GM04503 (cell line): ENCODE results near the gene SLC32A1.

Experiments
- DNase-seq: peaks from one replicate; pipeline ENCODE4 v3.0.0-alpha.2; 2012; ENCODE audit warnings: low read depth

The SLC32A1 gene, protein sequence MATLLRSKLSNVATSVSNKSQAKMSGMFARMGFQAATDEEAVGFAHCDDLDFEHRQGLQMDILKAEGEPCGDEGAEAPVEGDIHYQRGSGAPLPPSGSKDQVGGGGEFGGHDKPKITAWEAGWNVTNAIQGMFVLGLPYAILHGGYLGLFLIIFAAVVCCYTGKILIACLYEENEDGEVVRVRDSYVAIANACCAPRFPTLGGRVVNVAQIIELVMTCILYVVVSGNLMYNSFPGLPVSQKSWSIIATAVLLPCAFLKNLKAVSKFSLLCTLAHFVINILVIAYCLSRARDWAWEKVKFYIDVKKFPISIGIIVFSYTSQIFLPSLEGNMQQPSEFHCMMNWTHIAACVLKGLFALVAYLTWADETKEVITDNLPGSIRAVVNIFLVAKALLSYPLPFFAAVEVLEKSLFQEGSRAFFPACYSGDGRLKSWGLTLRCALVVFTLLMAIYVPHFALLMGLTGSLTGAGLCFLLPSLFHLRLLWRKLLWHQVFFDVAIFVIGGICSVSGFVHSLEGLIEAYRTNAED

DNA sequence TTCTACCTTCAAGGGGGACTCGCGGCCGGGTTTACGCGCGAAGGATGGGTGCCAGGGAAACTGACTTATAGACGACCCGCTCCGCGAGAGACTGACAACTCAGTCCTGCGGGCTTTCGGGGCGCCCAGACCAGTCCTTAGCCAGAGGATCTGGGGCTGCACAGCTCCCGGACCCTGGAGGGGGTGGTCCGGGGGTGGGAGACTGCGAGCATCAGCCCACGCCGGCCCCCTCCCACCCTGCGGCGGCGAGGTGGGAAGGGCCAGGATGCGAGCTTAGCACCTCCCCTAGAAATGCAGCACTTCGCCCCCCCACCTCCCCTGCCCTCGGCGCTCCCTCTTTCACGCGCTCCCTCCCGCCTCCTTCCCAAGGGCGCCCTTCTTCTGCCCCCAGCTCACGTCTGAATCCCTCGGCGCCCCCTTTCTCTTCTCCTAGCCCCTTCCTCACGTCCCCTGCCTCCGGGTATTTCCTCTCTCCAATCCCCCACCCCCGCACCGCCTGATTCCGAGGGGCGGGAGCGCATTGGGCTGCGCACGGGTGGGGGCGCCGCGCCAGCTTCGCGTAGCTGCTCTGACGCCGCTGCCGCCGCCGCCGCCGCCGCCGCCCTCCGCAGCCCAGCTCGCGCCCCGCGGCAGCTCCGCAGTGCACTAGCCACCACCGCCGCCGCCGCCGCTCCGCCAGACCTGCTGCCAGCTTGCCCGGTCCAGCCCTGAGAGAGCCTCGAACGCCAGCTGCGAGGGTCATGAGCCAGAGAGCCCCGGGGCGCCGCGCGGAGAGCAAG is at the start of gene SLC32A1:
Gene SLC32A1 (plus strand): TSS at position 639 of the 778 bp plus-strand sequence. CDS start 239 bp downstream, outside the sequence.
- DNase-seq, result no peak

DNA sequence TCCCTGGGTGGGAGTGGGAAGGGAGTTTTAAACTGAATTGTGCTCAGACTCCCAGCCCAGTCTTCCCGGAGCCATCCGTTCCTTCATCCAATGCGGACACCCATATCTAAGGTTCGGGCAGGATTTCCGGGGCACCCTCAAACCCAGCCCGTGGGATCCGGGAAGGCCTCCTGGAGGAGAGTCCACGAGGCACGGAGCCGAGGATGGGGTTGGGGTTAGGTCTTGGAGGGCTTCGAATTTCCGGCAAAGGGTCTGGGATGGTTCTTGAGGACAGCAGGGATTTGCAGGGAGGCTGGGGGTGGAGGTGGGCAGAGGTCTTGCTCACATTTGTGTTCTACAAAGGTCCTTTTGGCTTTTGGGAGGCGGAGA is 49.5 kb upstream of the SLC32A1 start:
- no peak for DNase-seq

DNA sequence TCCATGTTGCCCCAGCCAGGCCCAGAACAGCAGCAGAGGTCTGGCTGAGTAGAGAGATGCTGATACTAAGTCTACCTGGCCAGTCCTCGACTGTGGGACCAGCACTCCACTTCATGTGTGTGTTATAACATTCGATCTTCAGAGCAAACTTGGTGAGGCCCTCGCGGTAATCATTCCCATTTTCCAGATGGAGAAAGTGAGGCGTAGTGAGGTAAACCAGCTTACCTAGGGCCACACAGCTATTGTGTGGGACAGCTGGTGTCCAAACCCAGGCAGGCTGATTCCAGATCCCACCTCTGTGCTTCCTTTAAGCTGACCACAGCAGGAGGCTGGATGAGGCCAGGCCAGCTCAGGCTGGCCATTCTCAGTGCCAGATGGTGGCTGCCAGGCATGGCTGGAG is 47.7 kb upstream of the SLC32A1 start:
- no peak for DNase-seq

DNA sequence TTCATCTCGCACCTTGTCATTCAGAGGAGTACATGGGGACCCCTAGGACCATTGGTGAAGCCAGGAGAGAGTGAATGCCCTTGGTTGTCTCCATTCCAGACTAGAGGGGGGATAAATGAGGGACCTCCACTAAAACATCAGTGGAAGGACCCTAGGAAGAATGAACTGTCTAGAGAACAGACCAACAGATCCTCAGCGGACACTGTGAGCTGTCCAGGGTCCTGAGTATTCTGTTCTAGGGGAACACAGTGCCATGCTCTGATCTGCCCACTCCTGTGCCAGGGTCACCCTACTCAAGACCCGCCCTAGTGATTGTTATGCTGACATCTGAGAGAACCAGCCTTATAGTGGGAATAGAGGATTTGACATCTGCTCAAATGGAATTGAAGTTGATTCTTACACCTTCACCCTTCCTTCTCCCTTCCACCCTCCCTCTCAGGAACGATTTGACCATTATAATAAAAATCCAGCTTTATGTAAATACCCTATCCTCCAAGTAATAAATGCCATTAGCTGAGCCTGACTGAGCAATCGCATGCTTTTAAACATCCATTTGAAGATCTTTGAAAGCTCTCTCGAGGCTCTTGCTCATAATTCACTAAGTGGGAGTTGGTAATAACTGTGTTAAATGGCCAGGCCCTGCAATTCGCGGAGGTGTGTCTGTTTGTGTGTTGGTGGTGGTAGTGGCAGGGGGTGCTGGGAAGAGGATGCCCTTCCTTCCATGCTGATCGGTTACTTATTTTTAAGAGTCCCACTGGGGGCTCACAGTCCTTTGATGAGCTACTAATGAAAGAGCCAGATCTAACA is 43.6 kb upstream of the SLC32A1 start:
- DNase-seq, result no peak

DNA sequence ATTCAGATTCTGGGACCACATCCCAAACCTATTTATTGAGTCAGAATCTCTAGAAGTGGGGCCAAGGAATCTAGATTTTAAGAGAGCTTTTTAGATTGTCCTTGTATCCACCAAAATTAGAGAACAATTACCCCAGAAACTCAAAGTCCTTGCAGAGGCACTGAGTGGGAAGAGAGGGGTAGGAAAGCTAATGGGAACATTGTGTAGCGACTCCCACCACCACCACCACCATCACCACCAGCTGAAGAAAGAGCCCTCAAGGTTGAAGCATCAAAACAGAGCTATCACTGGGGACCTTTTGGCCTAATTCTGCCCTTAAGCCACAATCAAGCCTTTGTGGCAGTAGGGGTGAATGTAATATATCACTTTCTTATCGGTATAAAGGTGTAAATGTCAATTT is 39.0 kb upstream of the SLC32A1 start:
- no peak for DNase-seq

DNA sequence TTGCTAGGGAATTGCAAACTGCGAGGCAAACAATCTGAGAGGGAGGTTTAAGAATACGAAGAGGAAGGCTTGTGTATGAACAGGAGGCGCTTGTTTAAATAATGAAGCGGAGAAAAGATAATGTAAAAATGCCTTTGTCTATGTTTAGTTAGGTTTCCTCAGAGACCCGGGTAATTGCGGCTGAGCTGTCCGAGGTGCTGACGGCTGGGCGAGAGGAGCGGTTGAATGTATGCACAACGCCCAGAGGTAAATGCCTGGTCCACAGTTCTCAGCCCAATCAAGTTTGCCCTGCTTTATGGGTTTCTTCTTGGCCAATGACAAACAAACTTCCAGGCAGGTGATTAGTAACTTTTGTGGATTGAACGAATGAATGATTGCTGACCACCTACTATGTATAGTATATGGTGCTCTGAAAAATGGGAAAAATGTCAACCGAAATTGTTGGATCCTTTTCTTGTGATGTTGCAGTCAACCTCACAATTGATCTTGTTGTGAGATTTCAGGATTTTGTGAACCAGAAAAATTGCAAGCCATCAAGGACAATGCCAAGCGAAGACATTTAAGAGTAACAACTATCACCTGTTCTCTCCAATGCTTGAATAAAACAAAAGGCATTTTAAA is 38.3 kb upstream of the SLC32A1 start:
- no peak for DNase-seq

DNA sequence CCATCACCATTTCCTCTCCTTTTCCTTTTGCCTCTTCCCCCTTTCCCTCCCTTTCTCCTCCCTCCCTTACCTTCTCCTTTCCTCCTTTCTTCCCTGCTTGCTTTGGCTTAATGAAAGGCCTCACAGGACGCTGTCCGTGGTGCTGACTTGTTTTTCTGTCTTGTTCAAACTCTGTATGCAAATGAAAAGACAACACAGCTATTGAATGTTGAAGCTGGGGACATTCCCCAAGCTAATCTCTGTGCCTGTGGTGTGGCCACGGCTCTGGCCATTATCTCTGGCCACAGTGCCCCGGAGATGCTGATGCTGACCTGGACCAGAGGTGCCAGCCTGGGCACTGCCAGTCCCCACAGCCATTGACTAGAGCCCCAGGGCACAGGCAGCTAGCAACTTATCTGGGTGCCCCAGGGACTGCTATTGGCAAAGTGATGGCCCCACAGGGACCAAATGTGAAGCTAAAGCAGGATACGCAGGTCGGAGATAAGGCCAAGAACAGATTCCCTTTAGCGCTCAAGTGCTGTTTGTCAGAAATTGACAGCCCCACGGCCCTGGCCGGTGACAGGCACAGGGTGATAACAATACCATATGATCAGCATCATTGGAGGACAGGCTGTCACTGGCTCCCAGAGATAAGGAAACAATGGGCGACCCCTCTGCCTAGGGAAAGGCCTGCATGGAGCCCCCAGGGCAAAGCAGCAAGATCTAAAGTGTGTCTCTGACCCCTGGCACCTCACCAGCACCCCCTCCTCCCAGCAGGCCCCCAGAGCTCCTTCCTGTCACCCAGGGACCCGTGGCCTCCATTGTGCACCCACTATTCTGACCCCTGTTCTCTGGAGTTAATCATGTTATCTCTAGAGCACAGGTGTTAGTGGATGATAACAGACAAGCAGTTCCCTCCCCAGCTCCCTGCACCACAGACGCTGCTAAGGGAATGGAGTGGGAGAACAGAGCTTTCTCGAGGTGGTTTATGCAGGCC is 31.6 kb upstream of the SLC32A1 start:
- DNase-seq, result no peak

DNA sequence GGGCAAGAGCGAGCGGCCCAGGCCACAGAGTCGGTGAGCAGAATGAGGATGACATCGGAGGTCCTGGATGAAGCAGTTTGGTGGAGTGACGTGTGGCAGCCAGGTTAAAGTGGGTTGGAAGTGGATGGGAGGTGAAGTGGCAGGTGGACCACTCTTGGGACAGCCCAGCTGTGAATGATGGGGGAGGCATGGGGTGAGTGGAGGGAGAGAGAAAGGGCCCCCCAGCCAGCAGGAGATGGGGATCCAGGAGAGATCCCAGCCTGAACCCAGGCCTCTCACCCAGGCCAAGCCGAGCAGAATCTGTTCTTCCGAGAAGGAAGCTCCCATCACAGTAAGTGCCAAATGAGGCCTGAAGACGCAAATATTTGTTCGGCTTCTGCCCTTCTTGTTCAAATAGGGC is 27.0 kb upstream of the SLC32A1 start:
- DNase-seq, result no peak

DNA sequence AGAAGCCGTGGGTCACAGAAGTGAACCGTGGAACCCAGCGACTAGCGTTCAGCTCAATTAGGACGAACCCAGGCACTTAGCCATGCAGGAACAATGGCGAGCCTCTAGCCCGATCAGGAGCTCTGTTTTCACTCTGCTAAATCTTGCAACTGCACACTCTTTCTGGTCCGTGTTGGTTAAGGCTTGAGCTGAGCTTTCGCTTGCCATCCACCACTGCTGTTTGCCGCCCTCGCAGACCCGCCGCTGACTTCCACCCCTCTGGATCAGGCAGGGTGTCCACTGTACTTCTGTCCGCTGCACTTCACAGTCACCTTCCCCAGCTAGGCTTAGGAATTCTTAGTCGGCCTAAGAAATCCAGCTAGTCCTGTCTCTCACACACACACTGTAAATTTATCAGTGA is 25.7 kb upstream of the SLC32A1 start:
- DNase-seq, result no peak

DNA sequence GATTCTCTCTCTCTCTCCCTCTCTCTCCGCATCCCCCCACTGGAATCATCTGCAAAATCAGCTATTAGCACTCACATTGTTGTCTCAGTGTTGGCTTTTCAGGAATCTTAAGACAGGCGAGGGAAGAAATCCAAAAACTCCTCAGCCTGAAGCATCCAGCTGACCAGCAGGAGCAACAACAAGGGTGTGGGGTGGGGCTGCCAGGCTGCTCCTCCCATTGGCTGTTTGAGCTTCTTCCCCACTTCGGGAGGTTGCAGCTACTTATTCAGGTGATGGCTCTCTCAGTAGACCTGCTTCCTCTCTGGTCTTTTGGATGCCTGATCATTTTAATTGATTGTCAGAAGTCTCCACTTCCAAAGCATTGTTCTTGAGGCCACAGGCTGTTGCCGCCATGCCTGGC is 24.1 kb upstream of the SLC32A1 start:
- no peak for DNase-seq

DNA sequence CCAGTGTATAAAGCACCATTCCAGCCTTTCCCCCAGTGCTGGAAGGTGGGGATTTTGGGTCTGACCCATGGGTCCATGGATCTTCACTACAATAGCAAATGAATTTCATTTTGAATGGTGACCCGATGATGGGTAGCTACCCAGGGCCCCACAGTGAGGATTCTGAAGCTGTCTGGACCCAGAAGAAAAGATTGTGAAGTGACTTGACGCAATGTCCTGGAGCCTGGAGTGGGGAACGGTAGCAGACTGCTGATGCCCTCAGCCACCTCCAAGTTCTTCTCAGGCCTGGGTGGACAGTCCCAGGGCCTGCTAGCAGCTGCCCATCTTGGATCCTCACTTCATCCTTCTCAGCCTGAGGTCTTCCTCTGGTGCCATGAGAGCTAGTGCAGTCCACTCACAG is 23.4 kb upstream of the SLC32A1 start:
- DNase-seq, result no peak

DNA sequence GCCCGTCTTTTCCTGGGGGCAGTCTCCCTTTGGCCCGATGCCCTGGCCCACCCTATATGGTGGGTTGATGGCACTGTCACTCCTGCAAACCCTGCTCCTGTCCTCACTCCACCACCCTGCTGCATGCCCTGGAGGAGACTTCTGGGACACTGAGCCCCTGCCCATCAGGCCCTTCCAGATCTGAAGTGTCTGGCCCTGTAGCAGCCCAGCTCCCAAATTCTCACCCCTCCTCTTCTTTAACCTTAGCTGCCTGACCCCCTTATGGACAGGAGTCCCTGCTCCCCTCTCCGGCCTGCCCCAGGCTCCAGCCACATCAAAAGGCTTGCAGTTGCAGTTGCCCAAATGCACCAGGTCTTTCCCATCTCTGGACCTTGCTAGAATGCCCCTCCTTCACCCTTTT is 20.8 kb upstream of the SLC32A1 start:
- no peak for DNase-seq

DNA sequence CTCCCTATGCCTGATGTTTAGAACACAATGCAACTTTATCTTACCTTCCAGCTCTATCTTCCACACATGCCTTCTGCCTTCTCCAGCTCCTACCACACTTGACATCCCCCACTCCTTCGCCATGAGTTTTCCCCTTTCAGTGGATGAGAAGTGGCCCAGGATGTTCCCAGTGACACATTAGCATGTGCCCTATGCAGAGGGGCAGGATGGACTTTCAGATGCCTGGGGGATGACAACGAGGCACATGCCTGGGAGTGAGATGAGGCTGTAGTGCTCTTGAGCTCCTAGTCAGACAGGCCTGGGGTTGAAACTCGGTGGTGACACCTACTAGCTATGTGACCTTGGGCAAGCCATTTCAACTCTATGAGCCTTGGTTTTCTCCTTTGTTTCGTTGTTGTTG is 20.1 kb upstream of the SLC32A1 start:
- no peak for DNase-seq

DNA sequence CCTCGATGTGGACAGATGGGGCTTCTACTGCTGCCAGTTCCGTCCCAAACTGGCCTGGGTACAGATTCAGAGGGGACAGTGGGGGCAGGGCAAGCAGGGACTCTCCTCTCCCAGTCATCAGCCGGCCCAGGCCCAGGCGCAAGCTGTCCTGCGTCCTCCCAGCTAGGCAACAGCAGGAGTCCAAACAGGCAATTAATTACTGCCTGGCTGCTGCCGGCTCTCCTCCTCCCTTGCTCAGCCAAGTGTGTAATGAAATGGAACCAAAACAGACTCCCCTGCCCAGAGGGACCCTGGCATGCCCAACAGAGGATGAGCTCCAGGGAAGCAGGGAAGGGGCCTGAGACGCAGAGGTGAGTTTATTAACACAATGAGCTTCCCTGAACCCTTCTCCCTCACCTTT is 17.8 kb upstream of the SLC32A1 start:
- DNase-seq, result no peak

DNA sequence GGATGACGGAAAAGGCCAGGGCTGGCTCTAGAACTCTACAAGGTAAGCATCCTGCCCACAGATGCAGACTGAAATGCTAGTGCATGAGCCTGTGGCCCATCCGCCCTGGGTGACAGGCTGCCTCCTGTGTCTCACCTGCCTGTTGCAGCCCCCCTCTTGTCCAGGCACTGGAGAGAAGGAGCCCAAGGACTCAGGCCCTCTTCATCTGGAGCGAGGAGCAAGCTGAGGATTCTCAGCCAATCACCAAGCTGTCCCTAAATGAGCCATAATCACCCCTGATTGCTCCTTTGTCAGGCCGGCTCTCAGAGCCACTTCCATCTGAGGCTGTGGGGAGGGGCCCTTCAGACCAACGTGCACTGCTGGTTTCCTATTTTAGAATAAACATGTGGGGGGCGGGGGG is 10.0 kb upstream of the SLC32A1 start:
- DNase-seq, result no peak

DNA sequence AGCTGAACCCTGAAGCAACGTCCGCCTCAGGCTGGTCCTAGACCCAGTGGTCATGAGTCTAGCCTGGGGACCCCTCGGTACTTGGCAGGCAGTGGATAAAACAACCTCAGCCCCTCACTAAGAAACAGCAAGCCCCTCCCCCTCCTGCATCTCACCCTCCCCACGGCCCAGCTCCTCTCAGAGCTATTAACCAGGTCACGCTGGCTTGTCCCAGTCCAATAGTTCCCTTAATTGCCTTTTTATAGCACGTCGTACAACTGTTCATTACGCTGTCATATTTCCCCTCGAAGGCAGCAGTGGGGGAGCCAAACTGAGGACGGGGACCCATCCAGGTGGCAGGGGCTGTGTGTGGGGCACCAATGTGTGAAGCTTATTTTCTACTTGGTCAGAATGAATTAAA is 8.6 kb upstream of the SLC32A1 start:
- DNase-seq, result no peak

DNA sequence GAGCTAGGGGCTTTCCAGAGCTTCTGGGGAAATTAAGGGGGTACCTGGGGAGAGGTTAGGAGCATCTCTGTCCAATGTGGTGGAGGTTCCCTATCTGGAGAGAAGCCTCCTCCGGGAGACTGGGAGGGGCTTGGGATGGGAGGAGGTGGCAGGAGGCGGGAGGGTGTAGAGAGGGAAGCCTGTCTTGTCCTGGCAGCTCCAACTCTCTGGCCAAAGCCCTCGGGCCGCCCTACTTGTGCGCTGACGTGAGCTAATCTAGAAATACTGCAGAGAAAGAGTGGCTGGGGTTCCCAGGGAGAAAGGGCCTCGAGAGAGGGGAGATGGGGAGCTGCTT is 1.6 kb upstream of the SLC32A1 start:
- DNase-seq, result no peak

DNA sequence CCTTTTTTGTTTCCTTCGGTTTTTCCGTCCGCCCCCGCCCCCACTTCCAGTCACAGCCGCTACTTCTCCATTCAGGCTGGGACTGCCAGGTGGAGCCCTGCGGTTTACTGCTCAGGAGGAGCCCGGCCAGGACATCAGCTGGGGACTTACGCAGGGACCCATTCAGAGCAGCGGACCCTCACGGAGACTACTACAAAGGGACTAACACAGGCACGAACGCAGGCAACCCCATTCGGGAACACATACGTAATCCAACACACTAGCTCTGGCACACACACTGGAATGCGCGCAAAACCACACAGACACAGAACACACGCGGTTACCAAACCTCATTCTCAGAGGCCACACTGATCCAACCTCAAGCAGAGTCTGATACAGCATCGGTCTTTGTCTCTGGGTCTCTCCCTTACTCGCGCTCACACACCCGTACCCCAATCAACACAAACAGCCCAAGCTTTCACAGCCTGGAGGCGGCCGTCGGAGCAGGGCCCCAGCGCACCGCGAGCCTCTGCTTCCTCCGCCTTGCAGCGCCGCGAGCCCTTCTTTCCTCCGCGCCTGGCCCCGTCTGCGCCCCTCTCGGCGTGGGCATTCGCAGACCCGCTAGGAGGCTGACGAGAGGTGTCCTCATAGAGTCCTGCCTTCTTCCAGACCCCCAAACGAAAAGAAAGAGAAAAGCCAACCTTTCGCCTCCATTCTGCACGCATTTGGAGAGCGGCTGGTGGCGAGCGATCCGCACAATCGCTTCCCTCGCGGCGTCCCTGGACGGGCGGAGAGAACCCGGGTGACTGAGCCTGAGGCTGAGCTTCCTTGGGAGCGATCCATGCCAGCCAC is 1.1 kb upstream of the SLC32A1 start:
- DNase-seq, result no peak

DNA sequence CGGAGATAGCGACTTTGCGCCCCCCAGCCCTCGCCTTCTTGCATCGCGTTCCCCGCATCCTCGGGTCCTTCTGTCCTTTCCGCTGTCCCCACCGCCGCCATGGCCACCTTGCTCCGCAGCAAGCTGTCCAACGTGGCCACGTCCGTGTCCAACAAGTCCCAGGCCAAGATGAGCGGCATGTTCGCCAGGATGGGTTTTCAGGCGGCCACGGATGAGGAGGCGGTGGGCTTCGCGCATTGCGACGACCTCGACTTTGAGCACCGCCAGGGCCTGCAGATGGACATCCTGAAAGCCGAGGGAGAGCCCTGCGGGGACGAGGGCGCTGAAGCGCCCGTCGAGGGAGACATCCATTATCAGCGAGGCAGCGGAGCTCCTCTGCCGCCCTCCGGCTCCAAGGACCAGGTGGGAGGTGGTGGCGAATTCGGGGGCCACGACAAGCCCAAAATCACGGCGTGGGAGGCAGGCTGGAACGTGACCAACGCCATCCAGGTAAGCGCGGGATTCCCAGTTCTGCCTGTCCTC is 401 bp downstream of the SLC32A1 start:
- no peak for DNase-seq
